Astrocyte (in vitro differentiated cells and primary cell): ENCODE results near the gene IFNL2.

ENCODE experiments used
- EZH2 ChIP-seq: IDR thresholded peaks from 2 replicates; pipeline ENCODE4 v1.6.1; 2012; ENCODE audit warnings: mild to moderate bottlenecking, low read length, inconsistent platforms; ENCODE audit not compliant: insufficient read depth
- TF ChIP-seq, protein P1 (sequence below): IDR thresholded peaks from 2 replicates; pipeline ENCODE4 v1.5.1; 2011; ENCODE audit warnings: low read depth, mild to moderate bottlenecking, inconsistent platforms, low read length, moderate library complexity; ENCODE audit not compliant: insufficient read depth

DNA sequence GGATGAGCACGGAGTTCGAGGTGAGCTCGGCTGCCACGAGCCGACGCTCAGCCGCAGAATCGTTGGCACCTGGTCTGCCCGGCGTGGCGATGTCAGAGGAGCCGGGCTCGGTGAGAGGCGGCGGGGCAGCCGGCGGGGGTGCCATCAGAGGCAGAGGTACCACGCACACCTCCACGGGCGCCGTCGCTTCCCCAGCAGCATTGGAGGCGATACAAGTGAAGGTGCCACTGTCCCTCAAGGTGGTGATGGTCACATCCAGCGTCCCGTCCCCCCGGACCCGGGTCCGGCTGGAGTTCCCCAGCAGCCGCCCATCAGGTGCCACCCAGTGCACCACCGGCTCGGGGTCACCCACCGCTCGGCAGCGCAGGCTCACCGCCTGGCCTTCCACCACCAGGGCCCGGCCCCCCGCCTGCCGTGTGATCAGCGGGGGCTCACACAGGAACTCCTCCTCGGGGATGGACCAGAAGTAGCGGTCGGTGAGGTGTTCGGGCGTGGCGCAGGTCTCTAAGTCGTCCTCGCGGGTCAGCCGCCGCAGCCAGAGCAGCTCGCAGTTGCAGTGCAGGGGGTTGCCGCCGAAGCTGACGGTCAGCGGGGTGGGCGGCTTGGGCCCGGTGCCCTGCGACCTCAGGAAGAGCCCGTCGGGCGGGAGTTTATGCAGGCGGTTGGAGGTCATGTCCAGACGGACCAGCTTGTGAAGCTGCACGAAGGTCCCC is 46.0 kb downstream of the IFNL2 start:
- TF ChIP-seq, protein P1, sequence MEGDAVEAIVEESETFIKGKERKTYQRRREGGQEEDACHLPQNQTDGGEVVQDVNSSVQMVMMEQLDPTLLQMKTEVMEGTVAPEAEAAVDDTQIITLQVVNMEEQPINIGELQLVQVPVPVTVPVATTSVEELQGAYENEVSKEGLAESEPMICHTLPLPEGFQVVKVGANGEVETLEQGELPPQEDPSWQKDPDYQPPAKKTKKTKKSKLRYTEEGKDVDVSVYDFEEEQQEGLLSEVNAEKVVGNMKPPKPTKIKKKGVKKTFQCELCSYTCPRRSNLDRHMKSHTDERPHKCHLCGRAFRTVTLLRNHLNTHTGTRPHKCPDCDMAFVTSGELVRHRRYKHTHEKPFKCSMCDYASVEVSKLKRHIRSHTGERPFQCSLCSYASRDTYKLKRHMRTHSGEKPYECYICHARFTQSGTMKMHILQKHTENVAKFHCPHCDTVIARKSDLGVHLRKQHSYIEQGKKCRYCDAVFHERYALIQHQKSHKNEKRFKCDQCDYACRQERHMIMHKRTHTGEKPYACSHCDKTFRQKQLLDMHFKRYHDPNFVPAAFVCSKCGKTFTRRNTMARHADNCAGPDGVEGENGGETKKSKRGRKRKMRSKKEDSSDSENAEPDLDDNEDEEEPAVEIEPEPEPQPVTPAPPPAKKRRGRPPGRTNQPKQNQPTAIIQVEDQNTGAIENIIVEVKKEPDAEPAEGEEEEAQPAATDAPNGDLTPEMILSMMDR, result no peak
- TF ChIP-seq EZH2, result no peak
